Progenitor cell of endocrine pancreas (in vitro differentiated cells): ENCODE data around the gene MYL3. TPM values are rescaled to one million over a fixed set of nuclear protein-coding genes. Genes with fewer than 3 reads are reported as not detected.
"Not testable (repeated sequence)": the region's sequence is repeated elsewhere in the genome, so short reads cannot be mapped to it uniquely, and the experiment has no call there.

Experiments
- DNase-seq: peaks from one replicate; pipeline ENCODE4 v3.0.0; 2021; ENCODE audit warnings: low spot score; ENCODE audit not compliant: unreplicated experiment
- H3K27ac Mint-ChIP-seq: 2 replicates; pipeline ENCODE4 v1.8.0; 2021; ENCODE audit warnings: mild to moderate bottlenecking, moderate library complexity, mixed read lengths
- H3K27me3 Mint-ChIP-seq: 2 replicates; pipeline ENCODE4 v1.8.0; 2021; ENCODE audit warnings: mixed read lengths
- H3K36me3 Mint-ChIP-seq: 2 replicates; pipeline ENCODE4 v1.8.0; 2022; ENCODE audit warnings: mixed read lengths; ENCODE audit not compliant: insufficient read depth
- H3K4me1 Mint-ChIP-seq: 2 replicates; pipeline ENCODE4 v1.8.0; 2021; ENCODE audit warnings: low read depth, mixed read lengths
- H3K4me3 Mint-ChIP-seq: 2 replicates; pipeline ENCODE4 v1.8.0; 2021; ENCODE audit warnings: low read depth, mild to moderate bottlenecking, moderate library complexity, mixed read lengths
- H3K9me3 Mint-ChIP-seq: 2 replicates; pipeline ENCODE4 v1.8.0; 2021; ENCODE audit warnings: low read depth, mixed read lengths
- CTCF ChIP-seq: fragments of 200-600 bp; sonication (generic); IDR thresholded peaks from one replicate; pipeline ENCODE4 v1.5.0; 2021; ENCODE audit warnings: antibody characterized with exemption, mild to moderate bottlenecking; ENCODE audit not compliant: unreplicated experiment
- total RNA-seq: library from RNA; stranded (reverse); gene quantifications from 2 replicates; pipeline ENCODE4 v1.2.1, GENCODE V29; 2021

MYL3 gene
- total RNA-seq, 1 donor from 2014 or later, result not detected

- no peak for TF ChIP-seq CTCF
- H3K4me1 Mint-ChIP-seq, result no peaks in the 10 kb centered on the region
- no peak for DNase-seq
- H3K27ac Mint-ChIP-seq, result no peak overlapping the region
- no peak overlapping the region for H3K4me3 Mint-ChIP-seq
- peaks cover 19% of the 10 kb centered on the region for H3K9me3 Mint-ChIP-seq
- peaks cover 8% of the 10 kb centered on the region for H3K36me3 Mint-ChIP-seq
- no peaks in the 10 kb centered on the region for H3K27me3 Mint-ChIP-seq
Observed at GRCh38 chr3:46824211-46824970, 38.9 kb downstream of the MYL3 start.

- H3K9me3 Mint-ChIP-seq, result peaks cover 19% of the 10 kb centered on the region
- H3K27me3 Mint-ChIP-seq, H3K4me3 Mint-ChIP-seq, H3K27ac Mint-ChIP-seq, H3K36me3 Mint-ChIP-seq, DNase-seq, H3K4me1 Mint-ChIP-seq: not testable (repeated sequence)
Observed at GRCh38 chr3:46823314-46823713, 39.9 kb downstream of the MYL3 start.

GRCh38 chr3:46821553-46821952, 41.7 kb downstream of the MYL3 start:
- H3K4me3 Mint-ChIP-seq, result no peak overlapping the region
- H3K27ac Mint-ChIP-seq, result no peak overlapping the region
- DNase-seq, result no peak
- TF ChIP-seq CTCF, result no peak
- H3K36me3 Mint-ChIP-seq, result peaks cover 8% of the 10 kb centered on the region
- no peaks in the 10 kb centered on the region for H3K27me3 Mint-ChIP-seq
- H3K9me3 Mint-ChIP-seq, result peaks cover 19% of the 10 kb centered on the region
- H3K4me1 Mint-ChIP-seq, result no peaks in the 10 kb centered on the region

- H3K36me3 Mint-ChIP-seq, result peaks cover 8% of the 10 kb centered on the region
- no peak overlapping the region for H3K27ac Mint-ChIP-seq
Observed at GRCh38 chr3:46820852-46821251, 42.4 kb downstream of the MYL3 start.

GRCh38 chr3:46812237-46812791, 50.9 kb downstream of the MYL3 start:
- H3K27ac Mint-ChIP-seq, result peak overlapping the region; percentile 73

More at GRCh38 chr3:46820852-46821251, 42.4 kb downstream of the MYL3 start:
- H3K9me3 Mint-ChIP-seq, result peaks cover 19% of the 10 kb centered on the region
- H3K4me3 Mint-ChIP-seq, result no peak overlapping the region
- H3K27me3 Mint-ChIP-seq, result no peaks in the 10 kb centered on the region
- H3K4me1 Mint-ChIP-seq, result no peaks in the 10 kb centered on the region
- DNase-seq, result no peak
- TF ChIP-seq CTCF, result no peak

More at GRCh38 chr3:46812237-46812791, 50.9 kb downstream of the MYL3 start:
- Mint-ChIP-seq H3K4me3 (peak overlapping the region; percentile 74), H3K36me3 (peaks cover 3% of the 10 kb centered on the region), H3K9me3 (no peaks in the 10 kb centered on the region), H3K4me1 (peaks cover 15% of the 10 kb centered on the region), H3K27me3 (peaks cover 14% of the 10 kb centered on the region)
- peak; percentile 64 for DNase-seq
- TF ChIP-seq CTCF, result no peak
